Neural crest cell (in vitro differentiated cells): ENCODE results near the gene BTN2A1. TPM values are rescaled to one million over a fixed set of nuclear protein-coding genes. Genes with fewer than 3 reads are reported as not detected.

Experiments used
- DNase-seq: peaks from one replicate; pipeline ENCODE4 v3.0.0; 2021; ENCODE audit warnings: low read depth, mixed read lengths, low spot score
- H3K27ac Mint-ChIP-seq: one replicate; pipeline ENCODE4 v1.8.0; 2021; ENCODE audit warnings: mild to moderate bottlenecking, mixed read lengths; ENCODE audit not compliant: unreplicated experiment
- H3K27me3 Mint-ChIP-seq: 2 replicates; pipeline ENCODE4 v1.8.0; 2021; ENCODE audit warnings: low read depth, mild to moderate bottlenecking, mixed read lengths
- H3K36me3 Mint-ChIP-seq: 2 replicates; pipeline ENCODE4 v1.8.0; 2021; ENCODE audit warnings: low read depth, mild to moderate bottlenecking, mixed read lengths
- H3K4me1 Mint-ChIP-seq: 2 replicates; pipeline ENCODE4 v1.8.0; 2021; ENCODE audit warnings: mixed read lengths
- H3K4me3 Mint-ChIP-seq: one replicate; pipeline ENCODE4 v1.8.0; 2021; ENCODE audit warnings: mild to moderate bottlenecking, mixed read lengths
- H3K9me3 Mint-ChIP-seq: 2 replicates; pipeline ENCODE4 v1.8.0; 2021; ENCODE audit warnings: mixed read lengths
- total RNA-seq: library from RNA; stranded (reverse); gene quantifications from 2 replicates; pipeline ENCODE4 v1.2.1, GENCODE V29; 2021
- TF ChIP-seq, protein P1 (sequence below): fragments of 200-600 bp; sonication (generic); conservative IDR thresholded peaks from 2 replicates; pipeline ENCODE4 v1.5.0; 2021; ENCODE audit warnings: antibody characterized with exemption, mild to moderate bottlenecking

BTN2A1 gene
- total RNA-seq, 1 donor from 2014 or later = 25.2 TPM

GRCh38 chr6:26472549-26473290 is 15.0 kb downstream of the BTN2A1 start:
- peaks cover 33% of the 10 kb centered on the region for H3K4me1 Mint-ChIP-seq
- no peaks in the 10 kb centered on the region for H3K27me3 Mint-ChIP-seq
- TF ChIP-seq, protein P1, sequence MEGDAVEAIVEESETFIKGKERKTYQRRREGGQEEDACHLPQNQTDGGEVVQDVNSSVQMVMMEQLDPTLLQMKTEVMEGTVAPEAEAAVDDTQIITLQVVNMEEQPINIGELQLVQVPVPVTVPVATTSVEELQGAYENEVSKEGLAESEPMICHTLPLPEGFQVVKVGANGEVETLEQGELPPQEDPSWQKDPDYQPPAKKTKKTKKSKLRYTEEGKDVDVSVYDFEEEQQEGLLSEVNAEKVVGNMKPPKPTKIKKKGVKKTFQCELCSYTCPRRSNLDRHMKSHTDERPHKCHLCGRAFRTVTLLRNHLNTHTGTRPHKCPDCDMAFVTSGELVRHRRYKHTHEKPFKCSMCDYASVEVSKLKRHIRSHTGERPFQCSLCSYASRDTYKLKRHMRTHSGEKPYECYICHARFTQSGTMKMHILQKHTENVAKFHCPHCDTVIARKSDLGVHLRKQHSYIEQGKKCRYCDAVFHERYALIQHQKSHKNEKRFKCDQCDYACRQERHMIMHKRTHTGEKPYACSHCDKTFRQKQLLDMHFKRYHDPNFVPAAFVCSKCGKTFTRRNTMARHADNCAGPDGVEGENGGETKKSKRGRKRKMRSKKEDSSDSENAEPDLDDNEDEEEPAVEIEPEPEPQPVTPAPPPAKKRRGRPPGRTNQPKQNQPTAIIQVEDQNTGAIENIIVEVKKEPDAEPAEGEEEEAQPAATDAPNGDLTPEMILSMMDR = no peak
- peaks cover 27% of the 10 kb centered on the region for H3K36me3 Mint-ChIP-seq
- no peak for DNase-seq
- H3K4me3 Mint-ChIP-seq = peak overlapping the region; percentile 59
- H3K27ac Mint-ChIP-seq = peak overlapping the region; percentile 32
- no peaks in the 10 kb centered on the region for H3K9me3 Mint-ChIP-seq

DNA sequence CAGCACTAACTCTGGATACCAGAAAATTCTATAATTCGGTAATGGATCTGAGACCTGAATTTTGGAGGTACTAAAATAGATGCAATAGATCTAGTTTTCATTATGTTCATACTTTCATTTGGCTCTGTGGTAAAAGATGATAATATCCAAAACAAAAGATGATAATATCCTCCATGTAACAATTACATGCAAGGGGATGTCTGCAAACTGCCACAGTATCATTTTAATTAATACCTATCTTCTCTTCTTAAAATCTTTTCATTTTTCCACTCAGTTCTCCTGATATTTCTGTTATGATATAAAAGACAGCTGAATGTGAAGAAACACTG is 15.6 kb downstream of the BTN2A1 start:
- Mint-ChIP-seq H3K36me3 (peaks cover 20% of the 10 kb centered on the region), H3K27ac (peak overlapping the region; percentile 93), H3K4me3 (peak overlapping the region; percentile 86), H3K9me3 (no peaks in the 10 kb centered on the region), H3K4me1 (peaks cover 33% of the 10 kb centered on the region), H3K27me3 (no peaks in the 10 kb centered on the region)
- TF ChIP-seq, protein P1 = no peak
- no peak for DNase-seq

GRCh38 chr6:26473758-26474438 is 16.1 kb downstream of the BTN2A1 start:
- Mint-ChIP-seq H3K4me3 (peak overlapping the region; percentile 86), H3K9me3 (no peaks in the 10 kb centered on the region), H3K4me1 (peaks cover 33% of the 10 kb centered on the region), H3K27me3 (no peaks in the 10 kb centered on the region), H3K36me3 (peaks cover 15% of the 10 kb centered on the region), H3K27ac (peak overlapping the region; percentile 99)
- TF ChIP-seq, protein P1 = no peak
- DNase-seq = peak; percentile 48

GRCh38 chr6:26474439-26474881 is 16.7 kb downstream of the BTN2A1 start:
- Mint-ChIP-seq H3K4me1 (peaks cover 33% of the 10 kb centered on the region), H3K27ac (peak overlapping the region; percentile 99), H3K27me3 (no peaks in the 10 kb centered on the region)

GRCh38 chr6:26475823-26476729 is 18.3 kb downstream of the BTN2A1 start:
- no peak overlapping the region for H3K27ac Mint-ChIP-seq
- no peak for DNase-seq
- H3K9me3 Mint-ChIP-seq = peaks cover 2% of the 10 kb centered on the region
- peaks cover 33% of the 10 kb centered on the region for H3K4me1 Mint-ChIP-seq
- TF ChIP-seq, protein P1 = no peak
- peaks cover 13% of the 10 kb centered on the region for H3K36me3 Mint-ChIP-seq
- H3K27me3 Mint-ChIP-seq = no peaks in the 10 kb centered on the region
- H3K4me3 Mint-ChIP-seq = no peak overlapping the region

More at GRCh38 chr6:26474439-26474881, 16.7 kb downstream of the BTN2A1 start:
- Mint-ChIP-seq H3K4me3 (peak overlapping the region; percentile 86), H3K36me3 (peaks cover 13% of the 10 kb centered on the region), H3K9me3 (peaks cover 2% of the 10 kb centered on the region)
- TF ChIP-seq, protein P1 = no peak
- DNase-seq = no peak
